ENCODE results near the gene VEGFA. TPM values are rescaled to one million over a fixed set of nuclear protein-coding genes. Genes with fewer than 3 reads are reported as not detected.

VEGFA gene
- total and polyA plus RNA-seq, 2 of the 8 experiments (the other 6 are each of a cell fraction or from before 2014, with no cell fraction given) = 42.2 to 58.5 TPM

- TF ChIP-seq USF2 (IDR thresholded peaks at IDR 0.05; ENCODE audit: low read length) = no peak
- no peak for TF ChIP-seq SIX5 (IDR thresholded peaks at IDR 0.05; ENCODE audit: low read depth, low read length)
Observed at GRCh38 chr6:43768506-43768860, 1.5 kb upstream of the VEGFA start (continued).
